Thoracic aorta (tissue), 2 donors: ENCODE measurements around the gene TLX1. TPM values are rescaled to one million over a fixed set of nuclear protein-coding genes. Genes with fewer than 3 reads are reported as not detected.

ENCODE experiments used
- ATAC-seq: fragments of 150-250 bp; one replicate; pipeline ENCODE4 v1.8.0; 2017; ENCODE audit warnings: low read depth; ENCODE audit not compliant: insufficient number of reproducible peaks, low FRiP score
- DNase-seq: peaks from one replicate; pipeline ENCODE4 v3.0.0-alpha.2; 2020; ENCODE audit warnings: low spot score
- H3K27ac ChIP-seq, 2 donors: fragments of 200-600 bp; sonication (generic); 1 replicate in 1 of 2; 2 replicates in 1 of 2; pipeline ENCODE4 v1.5.1; 2016; ENCODE audit warnings: mild to moderate bottlenecking in 2 of 2, moderate library complexity in 2 of 2
- H3K27me3 ChIP-seq: fragments of 200-600 bp; sonication (generic); replicated peaks from 2 replicates; pipeline ENCODE4 v1.6.0; 2016; ENCODE audit warnings: mild to moderate bottlenecking; ENCODE audit not compliant: insufficient read depth
- H3K36me3 ChIP-seq: fragments of 200-600 bp; sonication (generic); one replicate; pipeline ENCODE4 v1.5.1; 2016
- H3K4me1 ChIP-seq, 2 donors: fragments of 200-600 bp; sonication (generic); 1 replicate in 1 of 2; 2 replicates in 1 of 2; pipeline versions ENCODE4 v1.5.1 to v1.6.0; 2016; ENCODE audit warnings: low read depth in 2 of 2, mild to moderate bottlenecking in 1 of 2; ENCODE audit not compliant: control insufficient read depth in 1 of 2
- H3K4me3 ChIP-seq: fragments of 200-600 bp; sonication (generic); 2 replicates; pipeline ENCODE4 v1.5.1; 2016; ENCODE audit warnings: mild to moderate bottlenecking
- H3K9me3 ChIP-seq: fragments of 200-600 bp; sonication (generic); 2 replicates; pipeline ENCODE4 v1.5.1; 2016
- CTCF ChIP-seq: fragments of 200-600 bp; sonication (generic); IDR thresholded peaks from one replicate; pipeline ENCODE4 v1.5.1; 2019; ENCODE audit warnings: antibody characterized with exemption
- total RNA-seq, 2 donors: library from RNA; depleted of rRNA; stranded (reverse); fragments of >200 nt; gene quantifications; one replicate each; pipeline versions ENCODE4 v1.1.0 to v1.2.3, GENCODE V29; 2016

Gene TLX1
- total RNA-seq, 2 donors from 2014 or later, result not detected

DNA sequence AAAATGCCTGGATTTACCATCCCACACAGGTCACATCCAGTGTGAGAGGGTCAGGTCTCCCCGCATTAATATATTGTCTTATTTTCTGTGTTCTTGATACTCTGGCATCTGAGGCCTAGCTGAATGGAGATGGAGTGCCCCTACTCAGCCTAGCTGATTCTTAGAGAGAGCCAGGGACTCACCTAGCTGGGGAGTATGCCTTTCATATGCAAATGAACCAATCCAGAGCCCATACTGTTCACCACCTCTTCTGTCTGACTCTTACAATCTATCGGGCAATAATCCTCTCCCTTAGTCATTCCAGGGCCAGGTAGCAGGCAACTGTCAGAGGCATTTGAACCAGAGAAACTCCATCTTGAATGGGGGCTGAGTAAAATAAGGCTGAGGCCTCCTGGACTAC, 51.8 kb downstream of the TLX1 start:
- no peaks in the 10 kb centered on the region for H3K4me1 ChIP-seq
- no peak for TF ChIP-seq CTCF
- H3K36me3 ChIP-seq, result no peaks in the 10 kb centered on the region
- no peak overlapping the region for H3K4me3 ChIP-seq
- ATAC-seq, result no peak
- no peaks in the 10 kb centered on the region for H3K9me3 ChIP-seq
- no peaks in the 10 kb centered on the region for H3K27me3 ChIP-seq
- DNase-seq, result no peak
- H3K27ac ChIP-seq, result no peak overlapping the region

DNA sequence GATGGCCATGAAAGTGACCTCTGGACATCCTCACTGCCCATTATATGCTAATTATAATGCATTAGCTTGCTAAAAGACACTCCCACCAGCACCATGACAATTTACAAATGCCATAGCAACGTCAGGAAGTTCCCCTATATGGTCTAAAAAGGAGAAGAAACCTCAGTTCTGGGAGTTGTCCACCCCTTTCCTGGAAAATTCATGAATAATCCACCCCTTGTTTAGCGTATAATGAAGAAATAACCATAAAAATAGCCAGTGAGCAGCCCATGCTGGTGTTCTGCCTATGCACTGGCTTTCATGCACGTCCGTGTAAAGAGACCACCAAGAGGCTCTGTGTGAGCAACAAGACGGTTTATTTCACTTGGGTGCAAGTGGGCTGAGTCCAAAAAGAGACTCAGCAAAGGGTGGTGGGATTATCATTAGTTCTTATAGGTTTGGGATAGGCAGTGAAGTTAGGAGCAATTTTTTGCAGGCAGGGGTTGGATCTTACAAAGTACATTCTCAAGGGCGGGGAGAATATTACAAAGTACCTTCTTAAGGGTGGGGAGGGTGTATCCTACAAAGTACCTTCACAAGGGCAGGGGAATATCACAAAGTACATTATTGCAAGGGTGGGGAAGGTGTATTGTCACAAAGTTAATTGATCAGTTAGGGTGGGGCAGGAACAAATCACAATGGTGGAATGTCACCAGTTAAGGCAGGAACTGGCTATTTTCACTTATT, 52.5 kb downstream of the TLX1 start:
- no peak overlapping the region for H3K4me3 ChIP-seq
- ATAC-seq, result no peak

More for the DNA sequence above, 52.5 kb downstream of the TLX1 start:
- Histone ChIP-seq H3K9me3 (no peaks in the 10 kb centered on the region), H3K27me3 (no peaks in the 10 kb centered on the region), H3K36me3 (no peaks in the 10 kb centered on the region), H3K4me1 (no peaks in the 10 kb centered on the region), H3K27ac (no peak overlapping the region)
- TF ChIP-seq CTCF, result no peak
- no peak for DNase-seq

Other genes with a start within 250 kb of the TLX1 start
- 10 to 100 TPM; 14.6 to 41.6 TPM for gene SLF2, start 218.3 kb upstream of the TLX1 start, total RNA-seq
- gene SEMA4G, start 161.8 kb upstream of the TLX1 start, total RNA-seq, result 1 to 10 TPM; 3.5 to 4.3 TPM
- gene MRPL43, start 143.8 kb upstream of the TLX1 start, total RNA-seq, result 10 to 100 TPM; 51.9 to 56.6 TPM
- 10 to 100 TPM in 1 of 2 donors, 1 to 10 TPM in 1; 5.3 to 16.6 TPM for gene TWNK, start 143.8 kb upstream of the TLX1 start, total RNA-seq
- 100 to 1,000 TPM; 127 to 165 TPM for gene LZTS2, start 131.5 kb upstream of the TLX1 start, total RNA-seq
- 1 to 10 TPM in 1 of 2 donors, under 1 TPM in 1; 0.14 to 1.1 TPM for gene PDZD7, start 100.2 kb upstream of the TLX1 start, total RNA-seq
- 100 to 1,000 TPM; 136 to 206 TPM for gene SFXN3, start 100.1 kb upstream of the TLX1 start, total RNA-seq
- 10 to 100 TPM; 30.0 to 34.1 TPM for gene KAZALD1, start 69.3 kb upstream of the TLX1 start, total RNA-seq
- not detected for gene LBX1, start 98.2 kb downstream of the TLX1 start, total RNA-seq
- gene BTRC, start 222.9 kb downstream of the TLX1 start, total RNA-seq, result 10 to 100 TPM in 1 of 2 donors, 1 to 10 TPM in 1; 8.4 to 12.9 TPM